Esophagus muscularis mucosa (tissue), 3 donors: ENCODE results near the gene CCDC74B.

Source experiments
- CTCF ChIP-seq, 3 experiments: fragments of 200-600 bp in 2 of 3; fragments of 450-650 bp in 1 of 3; sonication (generic) in 2 of 3; IDR thresholded peaks; one replicate each; pipeline ENCODE4 v1.5.1; 2017 to 2019; ENCODE audit warnings: antibody characterized with exemption in 3 of 3, mild to moderate bottlenecking in 2 of 3, moderate library complexity in 1 of 3
- POLR2A ChIP-seq: fragments of 450-650 bp; IDR thresholded peaks from one replicate; pipeline ENCODE4 v1.6.1; 2017; ENCODE audit warnings: antibody characterized with exemption, moderate library complexity, mild to moderate bottlenecking, low read depth

GRCh38 chr2:130150181-130151144 is 5.6 kb upstream of the CCDC74B start:
- TF ChIP-seq CTCF (IDR thresholded peaks at IDR 0.05) = no peak
- no peak for TF ChIP-seq POLR2A
